ENCODE results near the gene TRIM31. TPM values are rescaled to one million over a fixed set of nuclear protein-coding genes. Genes with fewer than 3 reads are reported as not detected.
"Not testable (repeated sequence)": the region's sequence is repeated elsewhere in the genome, so short reads cannot be mapped to it uniquely, and the experiment has no call there.

The TRIM31 gene
- total RNA-seq, 1 experiment from 2014 or later = 0.13 TPM

DNA sequence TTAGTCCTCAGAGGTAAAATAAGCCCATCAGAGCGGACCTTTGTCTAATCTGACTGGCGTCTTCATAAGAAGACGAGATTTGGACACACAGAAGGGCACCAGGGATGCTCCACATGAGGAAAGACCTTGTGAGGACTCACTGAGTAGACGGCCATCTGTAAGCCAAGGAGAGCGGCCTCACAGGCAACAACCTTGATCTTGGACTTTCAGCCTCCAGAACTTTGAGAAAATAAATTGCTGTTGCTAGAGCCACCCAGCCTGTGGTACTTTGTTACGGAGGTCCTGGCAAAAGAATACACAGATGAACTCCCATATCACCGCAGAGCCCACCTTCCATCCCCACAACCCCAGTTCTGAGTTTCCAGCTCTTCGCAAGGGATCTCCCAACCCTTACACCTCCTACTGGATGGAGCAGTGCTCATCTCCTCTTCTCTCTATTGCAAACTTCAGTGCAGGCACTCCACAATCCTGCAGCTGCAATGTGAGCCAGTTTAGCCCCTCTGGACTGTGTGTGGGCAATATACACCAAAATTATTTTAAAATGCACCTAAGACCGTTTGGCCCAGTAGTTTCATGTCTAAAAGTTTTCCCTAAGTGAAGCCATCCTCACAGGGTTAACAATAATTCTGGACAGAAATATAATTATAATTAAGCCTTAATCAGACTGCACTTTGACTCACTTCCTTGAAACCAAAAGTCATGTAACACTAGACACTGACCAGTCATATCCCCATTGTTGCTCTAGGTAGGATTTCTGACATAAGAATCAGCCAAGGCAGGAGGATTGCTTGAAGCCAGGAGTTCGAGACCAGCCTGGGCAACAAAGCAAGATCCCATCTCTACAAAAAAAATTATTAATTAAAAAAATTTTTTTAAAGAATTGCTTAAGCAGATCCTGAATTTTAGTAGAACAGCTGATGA lies 8.8 kb upstream of the TRIM31 start:
- POLR2A ChIA-PET = no interaction called here
- ATAC-seq (no peak), DNase-seq (ENCODE audit: low spot score) (no peak)
- TF ChIP-seq, protein P1, sequence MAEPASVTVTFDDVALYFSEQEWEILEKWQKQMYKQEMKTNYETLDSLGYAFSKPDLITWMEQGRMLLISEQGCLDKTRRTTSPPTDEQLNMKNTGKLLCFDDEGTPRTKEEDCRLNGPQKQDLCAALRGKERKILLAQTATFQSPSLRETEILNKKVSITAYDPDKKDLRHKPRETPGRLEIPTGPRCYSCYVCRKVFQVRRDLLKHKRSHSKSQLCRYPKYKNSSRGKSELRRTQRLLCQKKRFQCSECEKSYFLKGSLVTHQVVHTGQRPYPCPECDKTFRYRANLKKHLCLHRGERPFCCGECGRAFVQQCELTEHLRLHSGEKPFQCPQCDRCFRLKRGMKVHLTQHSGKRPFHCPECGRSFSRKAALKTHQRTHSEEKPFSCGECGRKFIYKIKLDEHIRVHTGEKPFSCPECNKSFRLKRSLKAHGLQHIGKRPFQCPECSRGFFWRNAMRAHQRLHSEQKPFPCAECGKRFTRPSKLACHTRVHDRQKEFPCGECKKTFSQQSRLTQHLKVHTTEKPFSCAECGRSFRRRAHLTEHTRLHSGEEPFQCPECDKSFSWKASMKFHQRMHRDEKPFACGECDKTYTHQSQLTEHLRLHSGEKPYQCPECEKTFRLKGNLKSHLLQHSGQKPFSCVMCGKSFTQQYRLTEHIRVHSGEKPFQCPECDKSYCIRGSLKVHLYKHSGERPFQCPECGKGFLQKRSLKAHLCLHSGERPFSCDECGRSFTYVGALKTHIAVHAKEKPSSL (CRISPR knock-in tag; conservative IDR thresholded peaks at IDR 0.05) = no peak
- TF ChIP-seq RELA (CRISPR knock-in tag; IDR thresholded peaks at IDR 0.05; ENCODE audit: borderline replicate concordance) (no peak), ATF1 (CRISPR knock-in tag; IDR thresholded peaks at IDR 0.05) (no peak), ZNF317 (CRISPR knock-in tag; IDR thresholded peaks at IDR 0.05; ENCODE audit: borderline replicate concordance, low read depth) (no peak), TP53 (CRISPR knock-in tag; IDR thresholded peaks at IDR 0.05) (no peak), HMGA2 (CRISPR knock-in tag; IDR thresholded peaks at IDR 0.05) (no peak), ELF4 (CRISPR knock-in tag; IDR thresholded peaks at IDR 0.05; ENCODE audit: low read depth) (no peak)
- TF ChIP-seq, protein P2, sequence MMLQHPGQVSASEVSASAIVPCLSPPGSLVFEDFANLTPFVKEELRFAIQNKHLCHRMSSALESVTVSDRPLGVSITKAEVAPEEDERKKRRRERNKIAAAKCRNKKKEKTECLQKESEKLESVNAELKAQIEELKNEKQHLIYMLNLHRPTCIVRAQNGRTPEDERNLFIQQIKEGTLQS (CRISPR knock-in tag; conservative IDR thresholded peaks at IDR 0.05) = no peak
- TF ChIP-seq, protein P3, sequence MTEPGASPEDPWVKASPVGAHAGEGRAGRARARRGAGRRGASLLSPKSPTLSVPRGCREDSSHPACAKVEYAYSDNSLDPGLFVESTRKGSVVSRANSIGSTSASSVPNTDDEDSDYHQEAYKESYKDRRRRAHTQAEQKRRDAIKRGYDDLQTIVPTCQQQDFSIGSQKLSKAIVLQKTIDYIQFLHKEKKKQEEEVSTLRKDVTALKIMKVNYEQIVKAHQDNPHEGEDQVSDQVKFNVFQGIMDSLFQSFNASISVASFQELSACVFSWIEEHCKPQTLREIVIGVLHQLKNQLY (CRISPR knock-in tag; IDR thresholded peaks at IDR 0.05) = no peak
- TF ChIP-seq, protein P4, sequence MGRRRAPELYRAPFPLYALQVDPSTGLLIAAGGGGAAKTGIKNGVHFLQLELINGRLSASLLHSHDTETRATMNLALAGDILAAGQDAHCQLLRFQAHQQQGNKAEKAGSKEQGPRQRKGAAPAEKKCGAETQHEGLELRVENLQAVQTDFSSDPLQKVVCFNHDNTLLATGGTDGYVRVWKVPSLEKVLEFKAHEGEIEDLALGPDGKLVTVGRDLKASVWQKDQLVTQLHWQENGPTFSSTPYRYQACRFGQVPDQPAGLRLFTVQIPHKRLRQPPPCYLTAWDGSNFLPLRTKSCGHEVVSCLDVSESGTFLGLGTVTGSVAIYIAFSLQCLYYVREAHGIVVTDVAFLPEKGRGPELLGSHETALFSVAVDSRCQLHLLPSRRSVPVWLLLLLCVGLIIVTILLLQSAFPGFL (CRISPR knock-in tag; IDR thresholded peaks at IDR 0.05; ENCODE audit: borderline replicate concordance) = no peak
- TF ChIP-seq, protein P5, sequence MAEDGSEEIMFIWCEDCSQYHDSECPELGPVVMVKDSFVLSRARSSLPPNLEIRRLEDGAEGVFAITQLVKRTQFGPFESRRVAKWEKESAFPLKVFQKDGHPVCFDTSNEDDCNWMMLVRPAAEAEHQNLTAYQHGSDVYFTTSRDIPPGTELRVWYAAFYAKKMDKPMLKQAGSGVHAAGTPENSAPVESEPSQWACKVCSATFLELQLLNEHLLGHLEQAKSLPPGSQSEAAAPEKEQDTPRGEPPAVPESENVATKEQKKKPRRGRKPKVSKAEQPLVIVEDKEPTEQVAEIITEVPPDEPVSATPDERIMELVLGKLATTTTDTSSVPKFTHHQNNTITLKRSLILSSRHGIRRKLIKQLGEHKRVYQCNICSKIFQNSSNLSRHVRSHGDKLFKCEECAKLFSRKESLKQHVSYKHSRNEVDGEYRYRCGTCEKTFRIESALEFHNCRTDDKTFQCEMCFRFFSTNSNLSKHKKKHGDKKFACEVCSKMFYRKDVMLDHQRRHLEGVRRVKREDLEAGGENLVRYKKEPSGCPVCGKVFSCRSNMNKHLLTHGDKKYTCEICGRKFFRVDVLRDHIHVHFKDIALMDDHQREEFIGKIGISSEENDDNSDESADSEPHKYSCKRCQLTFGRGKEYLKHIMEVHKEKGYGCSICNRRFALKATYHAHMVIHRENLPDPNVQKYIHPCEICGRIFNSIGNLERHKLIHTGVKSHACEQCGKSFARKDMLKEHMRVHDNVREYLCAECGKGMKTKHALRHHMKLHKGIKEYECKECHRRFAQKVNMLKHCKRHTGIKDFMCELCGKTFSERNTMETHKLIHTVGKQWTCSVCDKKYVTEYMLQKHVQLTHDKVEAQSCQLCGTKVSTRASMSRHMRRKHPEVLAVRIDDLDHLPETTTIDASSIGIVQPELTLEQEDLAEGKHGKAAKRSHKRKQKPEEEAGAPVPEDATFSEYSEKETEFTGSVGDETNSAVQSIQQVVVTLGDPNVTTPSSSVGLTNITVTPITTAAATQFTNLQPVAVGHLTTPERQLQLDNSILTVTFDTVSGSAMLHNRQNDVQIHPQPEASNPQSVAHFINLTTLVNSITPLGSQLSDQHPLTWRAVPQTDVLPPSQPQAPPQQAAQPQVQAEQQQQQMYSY (CRISPR knock-in tag; IDR thresholded peaks at IDR 0.05) = no peak
- TF ChIP-seq, protein P6, sequence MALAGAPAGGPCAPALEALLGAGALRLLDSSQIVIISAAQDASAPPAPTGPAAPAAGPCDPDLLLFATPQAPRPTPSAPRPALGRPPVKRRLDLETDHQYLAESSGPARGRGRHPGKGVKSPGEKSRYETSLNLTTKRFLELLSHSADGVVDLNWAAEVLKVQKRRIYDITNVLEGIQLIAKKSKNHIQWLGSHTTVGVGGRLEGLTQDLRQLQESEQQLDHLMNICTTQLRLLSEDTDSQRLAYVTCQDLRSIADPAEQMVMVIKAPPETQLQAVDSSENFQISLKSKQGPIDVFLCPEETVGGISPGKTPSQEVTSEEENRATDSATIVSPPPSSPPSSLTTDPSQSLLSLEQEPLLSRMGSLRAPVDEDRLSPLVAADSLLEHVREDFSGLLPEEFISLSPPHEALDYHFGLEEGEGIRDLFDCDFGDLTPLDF (CRISPR knock-in tag; IDR thresholded peaks at IDR 0.05) = no peak
- TF ChIP-seq, protein P7, sequence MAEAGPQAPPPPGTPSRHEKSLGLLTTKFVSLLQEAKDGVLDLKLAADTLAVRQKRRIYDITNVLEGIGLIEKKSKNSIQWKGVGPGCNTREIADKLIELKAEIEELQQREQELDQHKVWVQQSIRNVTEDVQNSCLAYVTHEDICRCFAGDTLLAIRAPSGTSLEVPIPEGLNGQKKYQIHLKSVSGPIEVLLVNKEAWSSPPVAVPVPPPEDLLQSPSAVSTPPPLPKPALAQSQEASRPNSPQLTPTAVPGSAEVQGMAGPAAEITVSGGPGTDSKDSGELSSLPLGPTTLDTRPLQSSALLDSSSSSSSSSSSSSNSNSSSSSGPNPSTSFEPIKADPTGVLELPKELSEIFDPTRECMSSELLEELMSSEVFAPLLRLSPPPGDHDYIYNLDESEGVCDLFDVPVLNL (CRISPR knock-in tag; IDR thresholded peaks at IDR 0.05; ENCODE audit: borderline replicate concordance, low read depth) = no peak
- TF ChIP-seq, protein P8, sequence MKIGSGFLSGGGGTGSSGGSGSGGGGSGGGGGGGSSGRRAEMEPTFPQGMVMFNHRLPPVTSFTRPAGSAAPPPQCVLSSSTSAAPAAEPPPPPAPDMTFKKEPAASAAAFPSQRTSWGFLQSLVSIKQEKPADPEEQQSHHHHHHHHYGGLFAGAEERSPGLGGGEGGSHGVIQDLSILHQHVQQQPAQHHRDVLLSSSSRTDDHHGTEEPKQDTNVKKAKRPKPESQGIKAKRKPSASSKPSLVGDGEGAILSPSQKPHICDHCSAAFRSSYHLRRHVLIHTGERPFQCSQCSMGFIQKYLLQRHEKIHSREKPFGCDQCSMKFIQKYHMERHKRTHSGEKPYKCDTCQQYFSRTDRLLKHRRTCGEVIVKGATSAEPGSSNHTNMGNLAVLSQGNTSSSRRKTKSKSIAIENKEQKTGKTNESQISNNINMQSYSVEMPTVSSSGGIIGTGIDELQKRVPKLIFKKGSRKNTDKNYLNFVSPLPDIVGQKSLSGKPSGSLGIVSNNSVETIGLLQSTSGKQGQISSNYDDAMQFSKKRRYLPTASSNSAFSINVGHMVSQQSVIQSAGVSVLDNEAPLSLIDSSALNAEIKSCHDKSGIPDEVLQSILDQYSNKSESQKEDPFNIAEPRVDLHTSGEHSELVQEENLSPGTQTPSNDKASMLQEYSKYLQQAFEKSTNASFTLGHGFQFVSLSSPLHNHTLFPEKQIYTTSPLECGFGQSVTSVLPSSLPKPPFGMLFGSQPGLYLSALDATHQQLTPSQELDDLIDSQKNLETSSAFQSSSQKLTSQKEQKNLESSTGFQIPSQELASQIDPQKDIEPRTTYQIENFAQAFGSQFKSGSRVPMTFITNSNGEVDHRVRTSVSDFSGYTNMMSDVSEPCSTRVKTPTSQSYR (CRISPR knock-in tag; IDR thresholded peaks at IDR 0.05) = no peak
- H3K27ac Mint-ChIP-seq = no peak overlapping the region
- H3K36me3 Mint-ChIP-seq = no peaks in the 10 kb centered on the region
- H3K9me3 Mint-ChIP-seq = no peaks in the 10 kb centered on the region
- CTCF ChIA-PET = interaction anchor here (2.7 to 13.4 kb wide), 2 partner anchors 9 to 18 kb away, joined by 19 to 389 read pairs; no protein-coding TSS in a partner anchor
- no peaks in the 10 kb centered on the region; the same call in 1 of the 2 replicates for H3K4me1 Mint-ChIP-seq
- no peak overlapping the region for H3K4me3 Mint-ChIP-seq
- H3K27me3 Mint-ChIP-seq (ENCODE audit: low read depth) = peaks cover 41% of the 10 kb centered on the region

DNA sequence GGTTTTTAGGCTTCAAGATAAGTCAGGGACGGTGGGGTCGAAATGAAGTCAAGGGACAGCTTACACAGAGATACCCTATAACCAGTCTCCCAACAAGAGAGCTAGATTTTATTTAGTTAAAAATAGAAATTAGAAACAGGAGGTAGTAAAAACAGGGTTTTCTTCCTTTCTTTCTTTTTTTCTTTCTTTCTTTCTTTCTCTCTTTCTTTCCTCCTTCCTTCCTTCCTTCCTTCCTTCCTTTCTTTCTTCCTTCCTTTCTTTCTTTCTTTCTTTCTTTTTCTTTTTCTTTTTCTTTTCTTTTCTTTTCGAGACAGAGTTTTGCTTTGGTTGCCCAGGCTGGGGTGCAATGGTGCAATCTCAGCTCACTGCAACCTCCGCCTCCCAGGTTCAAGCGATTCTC lies 5.8 kb upstream of the TRIM31 start:
- not testable (repeated sequence) for H3K27ac Mint-ChIP-seq

More for the DNA sequence above, 5.8 kb upstream of the TRIM31 start:
- DNase-seq (ENCODE audit: low spot score); H3K4me1 Mint-ChIP-seq; ATAC-seq; H3K9me3 Mint-ChIP-seq; H3K4me3 Mint-ChIP-seq; POLR2A ChIA-PET; H3K36me3 Mint-ChIP-seq: not testable (repeated sequence)
- CTCF ChIA-PET = interaction anchor here (1.0 to 1.5 kb wide), 3 partner anchors 12 to 15 kb away, joined by 4 to 7 read pairs (median 5); no protein-coding TSS in a partner anchor
- H3K27me3 Mint-ChIP-seq (ENCODE audit: low read depth) = peaks cover 37% of the 10 kb centered on the region
